Measurements from ENCODE around the gene TRIM75.

DNA sequence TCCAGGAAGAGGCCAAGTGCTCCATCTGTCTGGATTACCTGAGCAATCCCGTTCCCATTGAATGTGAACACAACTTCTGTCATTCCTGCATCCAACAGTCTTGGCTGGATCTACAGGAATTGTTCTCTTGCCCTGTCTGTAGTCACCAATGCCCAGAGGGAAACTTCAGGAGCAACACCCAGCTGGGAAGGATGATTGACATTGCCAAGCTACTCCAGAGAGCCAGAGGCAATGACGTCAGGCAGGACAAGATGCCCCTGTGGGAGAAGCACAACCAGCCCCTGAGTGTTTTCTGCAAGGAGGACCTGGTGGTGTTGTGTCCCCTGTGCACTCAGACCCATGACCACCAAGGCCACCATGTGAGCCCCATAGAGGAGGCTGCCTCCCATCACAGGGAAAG is 43.2 kb upstream of the TRIM75 start:
- TF ChIP-seq EZH2 (IDR thresholded peaks at IDR 0.05; ENCODE audit: insufficient read depth, poor library complexity, severe bottlenecking) (no peak), EZH2phosphoT487 (IDR thresholded peaks at IDR 0.05; ENCODE audit: insufficient read depth, low read depth) (no peak)

Data from GM23248 (cell line).